SH-SY5Y (cell line): ENCODE data around the gene ADAMTS14.

Experiments
- GATA2 ChIP-seq: IDR thresholded peaks from 2 replicates; pipeline ENCODE4 v1.6.1; 2011; ENCODE audit warnings: mild to moderate bottlenecking, low read depth, low read length
- GATA3 ChIP-seq: IDR thresholded peaks from 2 replicates; pipeline ENCODE4 v1.6.1; 2011; ENCODE audit warnings: low read depth, mild to moderate bottlenecking, low read length, moderate library complexity

DNA sequence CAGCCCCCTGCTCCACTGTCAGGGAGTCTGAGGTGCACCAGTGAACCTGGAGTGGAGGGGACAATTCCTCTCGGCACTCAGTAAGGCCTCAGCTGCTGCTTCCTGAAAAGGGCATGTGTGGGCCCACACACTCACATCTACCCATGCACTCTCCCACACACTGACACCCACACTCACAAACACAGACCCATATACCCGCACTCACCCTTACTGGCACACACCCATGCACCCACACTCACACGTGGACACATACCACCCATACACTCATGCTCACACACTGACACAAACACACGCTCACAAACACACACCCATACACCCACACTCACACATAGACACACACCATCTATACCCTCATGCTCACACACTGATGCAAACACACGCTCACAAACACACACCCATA is 31.9 kb downstream of the ADAMTS14 start:
- TF ChIP-seq GATA3, result no peak
- TF ChIP-seq GATA2, result no peak
